ENCODE results near the gene KCTD16.

KCTD16 gene

DNA sequence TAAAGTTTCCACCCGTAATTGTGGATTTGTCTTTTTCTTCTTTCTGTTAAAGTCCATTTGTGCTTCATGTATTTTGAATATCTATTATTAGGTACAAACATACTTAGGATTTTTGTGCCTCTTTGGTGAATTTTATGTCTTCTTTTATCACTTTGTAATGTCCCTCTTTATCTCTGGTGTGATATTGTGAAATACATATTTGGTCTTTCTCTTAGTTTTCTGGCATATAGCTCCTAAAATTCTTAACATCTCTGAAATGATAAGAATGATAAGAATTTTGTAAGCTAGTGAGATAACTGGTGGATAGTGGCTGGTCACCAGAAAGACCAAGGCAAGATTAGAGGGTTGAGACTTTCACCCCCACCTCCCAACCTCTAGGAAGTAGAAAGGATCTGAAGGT, 111.1 kb downstream of the KCTD16 start:
- Mint-ChIP-seq H3K27me3 (no peaks in the 10 kb centered on the region), H3K4me3 (no peak overlapping the region), H3K9me3 (no peaks in the 10 kb centered on the region), H3K4me1 (no peaks in the 10 kb centered on the region), H3K27ac (no peak overlapping the region)
- ATAC-seq (no peak), DNase-seq (no peak)

GRCh38 chr5:144284036-144284435, 113.4 kb downstream of the KCTD16 start:
- Mint-ChIP-seq H3K27me3 (no peaks in the 10 kb centered on the region), H3K9me3 (no peaks in the 10 kb centered on the region)

GRCh38 chr5:144284931-144285502, 114.3 kb downstream of the KCTD16 start:
- H3K4me1 Mint-ChIP-seq, result no peaks in the 10 kb centered on the region
- no peak overlapping the region for H3K27ac Mint-ChIP-seq
- H3K9me3 Mint-ChIP-seq, result no peaks in the 10 kb centered on the region
- no peak for DNase-seq
- no peak overlapping the region for H3K4me3 Mint-ChIP-seq
- no peaks in the 10 kb centered on the region for H3K27me3 Mint-ChIP-seq
- ATAC-seq, result no peak

More at GRCh38 chr5:144284036-144284435, 113.4 kb downstream of the KCTD16 start:
- Mint-ChIP-seq H3K27ac (no peak overlapping the region), H3K4me3 (no peak overlapping the region), H3K4me1 (no peaks in the 10 kb centered on the region)
- DNase-seq (no peak), ATAC-seq (no peak)

GRCh38 chr5:144289277-144289676, 118.6 kb downstream of the KCTD16 start:
- ATAC-seq, result no peak
- no peak for DNase-seq
- Mint-ChIP-seq H3K27me3 (no peaks in the 10 kb centered on the region), H3K4me3 (no peak overlapping the region), H3K27ac (no peak overlapping the region), H3K4me1 (no peaks in the 10 kb centered on the region), H3K9me3 (no peaks in the 10 kb centered on the region)

- Mint-ChIP-seq H3K4me1 (no peaks in the 10 kb centered on the region), H3K4me3 (no peak overlapping the region), H3K9me3 (no peaks in the 10 kb centered on the region), H3K27me3 (no peaks in the 10 kb centered on the region), H3K27ac (no peak overlapping the region)
- no peak for DNase-seq
- ATAC-seq, result no peak
These were observed 121.4 kb downstream of the KCTD16 start for GRCh38 chr5:144292029-144292428.

DNA sequence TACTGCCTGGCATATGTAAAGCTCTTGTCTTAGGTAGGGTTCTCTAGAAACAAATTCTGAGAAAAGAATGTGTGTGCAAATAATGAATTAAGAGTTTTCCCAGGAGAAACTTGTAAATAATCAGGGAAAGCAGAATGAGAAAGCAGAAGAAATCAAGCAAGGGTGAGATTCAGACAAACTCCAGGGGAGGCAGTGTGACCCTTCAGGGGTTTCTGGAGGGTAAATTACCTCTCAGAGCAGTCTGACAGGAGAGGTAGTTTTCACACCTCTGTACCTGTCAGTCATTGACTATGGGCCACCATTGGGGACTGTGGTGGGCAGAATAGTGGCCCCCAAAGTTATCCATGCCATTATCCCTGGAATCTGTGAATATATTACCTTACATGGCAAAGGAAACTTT, 124.6 kb downstream of the KCTD16 start:
- no peak overlapping the region for H3K27ac Mint-ChIP-seq
- no peak overlapping the region for H3K4me3 Mint-ChIP-seq
- H3K27me3 Mint-ChIP-seq, result peaks cover under 1% of the 10 kb centered on the region
- no peaks in the 10 kb centered on the region for H3K4me1 Mint-ChIP-seq
- H3K9me3 Mint-ChIP-seq, result peaks cover 0 to 7% of the 10 kb centered on the region in 2 donors
- DNase-seq, result no peak
- ATAC-seq, result no peak

- ATAC-seq (no peak), DNase-seq (no peak)
- H3K27ac Mint-ChIP-seq, result no peak overlapping the region
- H3K9me3 Mint-ChIP-seq, result peaks cover 0 to 7% of the 10 kb centered on the region in 2 donors
- no peaks in the 10 kb centered on the region for H3K4me1 Mint-ChIP-seq
- no peak overlapping the region for H3K4me3 Mint-ChIP-seq
- peaks cover 7% of the 10 kb centered on the region for H3K27me3 Mint-ChIP-seq
These were observed 126.4 kb downstream of the KCTD16 start for GRCh38 chr5:144297081-144297480.

- Mint-ChIP-seq H3K27me3 (peaks cover 7% of the 10 kb centered on the region), H3K4me1 (no peaks in the 10 kb centered on the region), H3K9me3 (peaks cover 0 to 7% of the 10 kb centered on the region in 2 donors), H3K4me3 (no peak overlapping the region), H3K27ac (no peak overlapping the region)
- DNase-seq, result no peak
- no peak for ATAC-seq
These were observed 128.0 kb downstream of the KCTD16 start for GRCh38 chr5:144298658-144299057.

DNA sequence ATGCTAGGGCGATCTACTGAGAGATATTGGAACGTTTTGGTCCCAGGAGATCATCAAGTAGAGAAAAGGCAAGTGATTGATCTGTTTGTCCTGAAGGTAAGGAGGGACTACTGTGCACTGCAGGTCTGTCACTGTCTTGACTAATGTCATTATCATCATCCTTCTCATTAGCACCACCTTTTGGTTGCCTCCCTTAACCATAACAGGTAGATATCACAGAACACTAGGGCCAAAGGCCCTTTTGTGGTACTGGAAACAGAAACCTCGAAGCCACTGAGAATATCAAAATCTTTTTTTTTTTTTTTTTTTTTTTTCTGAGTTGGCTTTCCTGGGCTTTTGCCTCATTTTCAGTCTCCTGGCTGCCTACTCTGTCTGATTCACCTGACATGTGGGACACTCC, 134.0 kb downstream of the KCTD16 start:
- no peak overlapping the region for H3K4me3 Mint-ChIP-seq
- no peak overlapping the region for H3K27ac Mint-ChIP-seq
- ATAC-seq (no peak), DNase-seq (no peak)
- peaks cover 0 to 4% of the 10 kb centered on the region in 2 donors for H3K9me3 Mint-ChIP-seq
- peaks cover 7% of the 10 kb centered on the region for H3K27me3 Mint-ChIP-seq
- no peaks in the 10 kb centered on the region for H3K4me1 Mint-ChIP-seq

- no peak for ATAC-seq
- Mint-ChIP-seq H3K27me3 (no peaks in the 10 kb centered on the region), H3K9me3 (peaks cover 0 to 4% of the 10 kb centered on the region in 2 donors), H3K4me3 (no peak overlapping the region), H3K4me1 (no peaks in the 10 kb centered on the region), H3K27ac (no peak overlapping the region)
- DNase-seq, result no peak
These were observed 137.1 kb downstream of the KCTD16 start for GRCh38 chr5:144307736-144308135.

DNA sequence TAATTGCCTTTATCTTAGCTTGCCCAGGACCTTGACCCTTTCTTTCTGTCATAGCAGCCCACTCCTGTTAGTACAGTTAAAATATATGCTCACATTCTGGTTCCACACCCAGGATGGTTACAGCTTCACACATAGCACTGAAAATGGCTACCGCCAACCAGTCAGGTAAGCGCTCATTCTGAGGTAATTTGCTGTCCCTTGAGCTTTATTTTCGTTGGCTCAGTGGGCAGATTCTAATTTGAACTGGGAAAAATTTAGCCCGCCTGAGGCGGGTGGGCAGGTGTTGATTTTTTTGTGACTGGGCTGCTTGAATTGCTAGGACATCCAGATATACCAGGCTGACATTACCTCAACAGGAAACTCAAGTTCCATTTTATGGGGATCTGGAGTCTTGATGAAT, 137.5 kb downstream of the KCTD16 start:
- ATAC-seq (no peak), DNase-seq (no peak)
- Mint-ChIP-seq H3K27ac (no peak overlapping the region), H3K27me3 (no peaks in the 10 kb centered on the region), H3K4me3 (no peak overlapping the region), H3K4me1 (no peaks in the 10 kb centered on the region), H3K9me3 (peaks cover 0 to 4% of the 10 kb centered on the region in 2 donors)

DNA sequence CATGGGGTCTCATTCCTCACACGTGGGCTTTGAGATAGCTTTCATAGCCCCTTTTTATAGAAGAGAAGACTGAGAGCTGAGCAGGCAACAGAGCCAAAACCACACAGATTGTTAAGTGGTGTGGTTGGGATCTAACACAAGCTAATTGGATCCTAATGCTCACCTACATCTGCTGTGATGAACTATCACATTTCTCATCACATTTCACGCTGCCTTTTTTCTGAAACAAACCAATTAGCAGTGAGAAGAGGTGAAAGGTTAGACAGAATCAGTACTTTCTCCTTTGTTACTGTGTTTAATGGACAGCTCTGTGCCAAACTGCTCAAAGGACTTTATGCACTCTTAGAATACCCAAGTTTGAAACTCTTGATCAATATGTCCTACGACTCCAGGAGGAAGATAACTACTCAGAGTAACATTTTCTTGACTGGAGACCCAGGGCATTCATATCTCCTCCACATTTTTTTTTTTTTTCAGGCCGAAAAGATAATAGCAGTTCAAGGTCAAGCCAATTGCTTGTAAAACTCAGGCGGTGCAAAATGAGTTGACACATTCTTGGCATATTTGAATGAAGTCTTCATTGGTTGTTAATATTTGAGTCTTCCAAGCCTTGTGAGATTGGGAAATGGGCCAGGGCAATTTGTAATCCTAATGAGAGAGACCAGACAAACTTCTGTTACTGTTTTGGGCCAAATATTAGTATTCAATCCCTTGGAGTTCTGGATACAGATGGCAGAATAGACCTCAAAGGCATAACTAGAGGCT, 138.4 kb downstream of the KCTD16 start:
- Mint-ChIP-seq H3K4me1 (no peaks in the 10 kb centered on the region), H3K27me3 (no peaks in the 10 kb centered on the region), H3K27ac (no peak overlapping the region), H3K9me3 (peaks cover 0 to 4% of the 10 kb centered on the region in 2 donors), H3K4me3 (no peak overlapping the region)
- no peak for ATAC-seq
- DNase-seq, result no peak

GRCh38 chr5:144310621-144311020, 139.9 kb downstream of the KCTD16 start:
- Mint-ChIP-seq H3K9me3 (peaks cover 0 to 4% of the 10 kb centered on the region in 2 donors), H3K4me3 (no peak overlapping the region)

DNA sequence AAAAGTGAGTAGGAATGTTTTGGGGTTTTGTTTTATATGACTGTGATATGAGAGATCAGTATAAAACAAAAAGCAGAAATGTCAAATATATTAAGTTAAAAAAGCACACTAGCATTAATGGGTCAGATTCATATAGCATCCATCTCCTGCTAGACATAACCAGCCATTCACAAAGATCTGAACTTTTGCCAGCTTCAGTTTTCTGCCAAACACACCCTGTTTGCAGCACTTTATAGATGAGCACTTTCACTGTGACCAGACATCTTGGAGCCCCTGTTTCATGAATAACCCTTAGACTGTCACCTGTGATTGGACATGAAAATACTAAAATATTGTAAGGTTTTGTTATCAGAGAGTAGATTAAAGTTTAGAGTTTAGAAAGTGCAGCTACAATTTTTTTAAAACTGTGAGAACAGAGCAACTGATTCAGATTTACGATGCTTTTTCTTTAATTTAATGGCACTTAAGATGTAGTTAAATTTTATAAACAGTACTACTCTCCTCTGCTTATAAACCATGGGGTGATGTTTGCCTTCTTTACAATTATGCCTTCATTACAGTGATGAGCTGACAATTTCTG, 142.6 kb downstream of the KCTD16 start:
- no peaks in the 10 kb centered on the region for H3K27me3 Mint-ChIP-seq
- no peak overlapping the region for H3K27ac Mint-ChIP-seq
- DNase-seq (no peak), ATAC-seq (no peak)
- H3K4me3 Mint-ChIP-seq, result no peak overlapping the region
- no peaks in the 10 kb centered on the region for H3K4me1 Mint-ChIP-seq
- no peaks in the 10 kb centered on the region for H3K9me3 Mint-ChIP-seq

More at GRCh38 chr5:144310621-144311020, 139.9 kb downstream of the KCTD16 start:
- DNase-seq (no peak), ATAC-seq (no peak)
- H3K4me1 Mint-ChIP-seq, result no peaks in the 10 kb centered on the region
- H3K27me3 Mint-ChIP-seq, result no peaks in the 10 kb centered on the region
- H3K27ac Mint-ChIP-seq, result no peak overlapping the region

- no peaks in the 10 kb centered on the region for H3K27me3 Mint-ChIP-seq
- no peak for DNase-seq
- no peak overlapping the region for H3K27ac Mint-ChIP-seq
- no peaks in the 10 kb centered on the region for H3K9me3 Mint-ChIP-seq
- H3K4me1 Mint-ChIP-seq, result no peaks in the 10 kb centered on the region
- ATAC-seq, result no peak
- no peak overlapping the region for H3K4me3 Mint-ChIP-seq
These were observed 144.4 kb downstream of the KCTD16 start for GRCh38 chr5:144315026-144315425.

- DNase-seq, result no peak
- H3K27me3 Mint-ChIP-seq, result no peaks in the 10 kb centered on the region
- H3K9me3 Mint-ChIP-seq, result no peaks in the 10 kb centered on the region
- no peak for ATAC-seq
- no peak overlapping the region for H3K4me3 Mint-ChIP-seq
- H3K4me1 Mint-ChIP-seq, result no peaks in the 10 kb centered on the region
- no peak overlapping the region for H3K27ac Mint-ChIP-seq
These were observed 145.4 kb downstream of the KCTD16 start for GRCh38 chr5:144315994-144316634.

Data from stimulated activated naive CD8-positive, alpha-beta T cell treated with anti-CD3 and anti-CD28 coated beads, Interleukin-15, amount 100 ng/mL, for 72 hours (primary cell).